IPS-18c (cell line): ENCODE measurements around the gene MFN2.

Experiments
- H3K4me3 ChIP-seq: 2 replicates; pipeline ENCODE4 v1.7.0; 2013; ENCODE audit warnings: low read depth, mild to moderate bottlenecking, low read length, moderate library complexity; ENCODE audit not compliant: insufficient read depth
- H3K9me3 ChIP-seq: one replicate; pipeline ENCODE4 v1.6.1; 2013; ENCODE audit warnings: mild to moderate bottlenecking, low read length, moderate library complexity; ENCODE audit not compliant: control insufficient read depth, insufficient read depth

Gene MFN2

GRCh38 chr1:12051361-12051760, 71.1 kb downstream of the MFN2 start:
- no peak overlapping the region for H3K4me3 ChIP-seq
- H3K9me3 ChIP-seq = no peaks in the 10 kb centered on the region

GRCh38 chr1:12052008-12052573, 71.8 kb downstream of the MFN2 start:
- Histone ChIP-seq H3K9me3 (no peaks in the 10 kb centered on the region), H3K4me3 (no peak overlapping the region)

- H3K4me3 ChIP-seq = no peak overlapping the region
Observed at GRCh38 chr1:12052997-12053686, 72.9 kb downstream of the MFN2 start.

GRCh38 chr1:12053752-12054548, 73.7 kb downstream of the MFN2 start:
- Histone ChIP-seq H3K9me3 (no peaks in the 10 kb centered on the region), H3K4me3 (no peak overlapping the region)

More at GRCh38 chr1:12052997-12053686, 72.9 kb downstream of the MFN2 start:
- no peaks in the 10 kb centered on the region for H3K9me3 ChIP-seq

- no peaks in the 10 kb centered on the region for H3K9me3 ChIP-seq
- H3K4me3 ChIP-seq = no peak overlapping the region
Observed at GRCh38 chr1:12055259-12055658, 75.0 kb downstream of the MFN2 start.

- no peaks in the 10 kb centered on the region for H3K9me3 ChIP-seq
Observed at GRCh38 chr1:12056331-12056841, 76.1 kb downstream of the MFN2 start.

GRCh38 chr1:12057382-12057781, 77.1 kb downstream of the MFN2 start:
- no peak overlapping the region for H3K4me3 ChIP-seq
- H3K9me3 ChIP-seq = no peaks in the 10 kb centered on the region

More at GRCh38 chr1:12056331-12056841, 76.1 kb downstream of the MFN2 start:
- no peak overlapping the region for H3K4me3 ChIP-seq

- no peak overlapping the region for H3K4me3 ChIP-seq
- H3K9me3 ChIP-seq = no peaks in the 10 kb centered on the region
Observed at GRCh38 chr1:12057940-12058687, 77.9 kb downstream of the MFN2 start.

GRCh38 chr1:12059226-12059625, 79.0 kb downstream of the MFN2 start:
- H3K9me3 ChIP-seq = no peaks in the 10 kb centered on the region
- H3K4me3 ChIP-seq = no peak overlapping the region

GRCh38 chr1:12059722-12060464, 79.6 kb downstream of the MFN2 start:
- no peaks in the 10 kb centered on the region for H3K9me3 ChIP-seq
- no peak overlapping the region for H3K4me3 ChIP-seq

- H3K4me3 ChIP-seq = no peak overlapping the region
Observed at GRCh38 chr1:12060500-12060899, 80.3 kb downstream of the MFN2 start.

More at GRCh38 chr1:12060500-12060899, 80.3 kb downstream of the MFN2 start:
- H3K9me3 ChIP-seq = no peaks in the 10 kb centered on the region
